Skin of body (tissue), 2 donors: ENCODE measurements around the gene BPIFB2. TPM values are rescaled to one million over a fixed set of nuclear protein-coding genes. Genes with fewer than 3 reads are reported as not detected.

ENCODE experiments used
- DNase-seq: peaks from one replicate; lab custom pipeline; 2025; lab: John Stamatoyannopoulos, UW
- total RNA-seq: library from RNA; depleted of rRNA; stranded (reverse); fragments of >200 nt; gene quantifications from one replicate; pipeline ENCODE4 v1.2.3, GENCODE V29; 2014

The BPIFB2 gene
- total RNA-seq, 1 donor from 2014 or later, result not detected

GRCh38 chr20:33005908-33006775 is 1.4 kb upstream of the BPIFB2 start:
- DNase-seq, result no peak

GRCh38 chr20:33006776-33007375 is 628 bp upstream of the BPIFB2 start:
- no peak for DNase-seq

- no peak for DNase-seq
These were observed 1.1 kb downstream of the BPIFB2 start for GRCh38 chr20:33008336-33009213.

- DNase-seq, result no peak
These were observed 2.0 kb downstream of the BPIFB2 start for GRCh38 chr20:33009214-33010132.

GRCh38 chr20:33010133-33010504 is 2.6 kb downstream of the BPIFB2 start:
- DNase-seq, result no peak

GRCh38 chr20:33010674-33011449 is 3.4 kb downstream of the BPIFB2 start:
- DNase-seq, result no peak

GRCh38 chr20:33012327-33013189 is 5.1 kb downstream of the BPIFB2 start:
- no peak for DNase-seq

GRCh38 chr20:33013701-33014326 is 6.3 kb downstream of the BPIFB2 start:
- no peak for DNase-seq

- DNase-seq, result no peak
These were observed 7.0 kb downstream of the BPIFB2 start for GRCh38 chr20:33014336-33015113.

GRCh38 chr20:33015114-33015484 is 7.6 kb downstream of the BPIFB2 start:
- no peak for DNase-seq

GRCh38 chr20:33015700-33016580 is 8.4 kb downstream of the BPIFB2 start:
- DNase-seq, result no peak

GRCh38 chr20:33016581-33017109 is 9.1 kb downstream of the BPIFB2 start:
- no peak for DNase-seq

- no peak for DNase-seq
These were observed 10.0 kb downstream of the BPIFB2 start for GRCh38 chr20:33017542-33017941.

- no peak for DNase-seq
These were observed 10.8 kb downstream of the BPIFB2 start for GRCh38 chr20:33018169-33018931.

- no peak for DNase-seq
These were observed 12.2 kb downstream of the BPIFB2 start for GRCh38 chr20:33019465-33020277.
